GM19455 (cell line): ENCODE data around the gene SLC25A45.

ENCODE experiments used
- ATAC-seq: cut with Tn5 transposase; IDR thresholded peaks from one replicate; pipeline ENCODE4 v1.9.1; 2021; ENCODE audit not compliant: unreplicated experiment

The SLC25A45 gene

DNA sequence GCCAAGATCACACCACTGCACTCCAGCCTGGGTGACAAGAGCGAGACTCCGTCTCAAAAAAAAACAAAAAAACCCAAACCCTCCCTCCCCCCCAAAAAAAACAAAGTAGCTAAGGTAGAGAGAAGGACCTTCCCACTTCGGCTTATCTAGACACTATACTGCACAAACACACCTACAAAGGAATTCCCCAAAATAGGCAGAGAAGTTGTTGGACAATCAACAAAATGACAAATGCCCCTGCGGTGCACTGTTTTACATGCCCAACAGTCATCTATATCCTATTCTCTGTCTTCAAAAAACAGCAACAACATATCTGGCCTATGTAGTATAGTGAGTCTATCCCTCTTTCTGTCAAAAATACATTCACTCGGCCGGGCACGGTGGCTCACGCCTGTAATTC lies 55.4 kb downstream of the SLC25A45 start:
- ATAC-seq: no peak

DNA sequence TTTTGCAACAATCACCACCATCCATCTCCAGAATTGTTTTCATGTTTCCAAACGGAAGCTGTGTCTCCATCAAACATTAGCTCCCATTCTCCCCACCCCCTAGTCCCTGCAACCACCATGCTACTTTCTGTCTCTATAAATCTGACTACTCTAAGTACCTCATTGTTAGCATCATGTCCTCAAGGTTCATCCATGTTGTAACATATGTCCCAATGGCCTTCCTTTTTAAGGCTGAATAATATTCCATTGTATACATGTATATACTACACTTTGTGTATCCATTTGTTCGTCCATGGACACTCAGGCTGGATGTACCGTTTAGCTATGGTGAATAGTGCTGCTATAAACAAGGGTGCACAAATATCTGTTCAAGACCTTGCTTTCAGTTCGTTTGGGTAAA lies 57.0 kb downstream of the SLC25A45 start:
- ATAC-seq: no peak
